ENCODE measurements around the gene MTHFD1L.
"Not testable (repeated sequence)": the region's sequence is repeated elsewhere in the genome, so short reads cannot be mapped to it uniquely, and the experiment has no call there.

MTHFD1L gene

GRCh38 chr6:151032034-151032433 lies 166.5 kb downstream of the MTHFD1L start:
- H3K27me3 Mint-ChIP-seq, result no peaks in the 10 kb centered on the region
- no peak overlapping the region for H3K27ac Mint-ChIP-seq
- ATAC-seq, result no peak
- H3K4me3 Mint-ChIP-seq, result no peak overlapping the region
- H3K9me3 Mint-ChIP-seq, result peaks cover 3% of the 10 kb centered on the region
- peaks cover 53% of the 10 kb centered on the region for H3K36me3 Mint-ChIP-seq
- no peaks in the 10 kb centered on the region for H3K4me1 Mint-ChIP-seq

- ATAC-seq, result no peak
- no peaks in the 10 kb centered on the region for H3K9me3 Mint-ChIP-seq
- H3K27me3 Mint-ChIP-seq, result no peaks in the 10 kb centered on the region
- no peak overlapping the region for H3K4me3 Mint-ChIP-seq
- peaks cover 65% of the 10 kb centered on the region for H3K36me3 Mint-ChIP-seq
- no peak overlapping the region for H3K27ac Mint-ChIP-seq
- H3K4me1 Mint-ChIP-seq, result no peaks in the 10 kb centered on the region
Measured at GRCh38 chr6:151034825-151035781, 169.6 kb downstream of the MTHFD1L start.

GRCh38 chr6:151036211-151036721 lies 170.8 kb downstream of the MTHFD1L start:
- not testable (repeated sequence) for H3K27ac Mint-ChIP-seq, H3K4me1 Mint-ChIP-seq, H3K9me3 Mint-ChIP-seq, H3K4me3 Mint-ChIP-seq, H3K27me3 Mint-ChIP-seq, ATAC-seq
- peaks cover 69% of the 10 kb centered on the region for H3K36me3 Mint-ChIP-seq

DNA sequence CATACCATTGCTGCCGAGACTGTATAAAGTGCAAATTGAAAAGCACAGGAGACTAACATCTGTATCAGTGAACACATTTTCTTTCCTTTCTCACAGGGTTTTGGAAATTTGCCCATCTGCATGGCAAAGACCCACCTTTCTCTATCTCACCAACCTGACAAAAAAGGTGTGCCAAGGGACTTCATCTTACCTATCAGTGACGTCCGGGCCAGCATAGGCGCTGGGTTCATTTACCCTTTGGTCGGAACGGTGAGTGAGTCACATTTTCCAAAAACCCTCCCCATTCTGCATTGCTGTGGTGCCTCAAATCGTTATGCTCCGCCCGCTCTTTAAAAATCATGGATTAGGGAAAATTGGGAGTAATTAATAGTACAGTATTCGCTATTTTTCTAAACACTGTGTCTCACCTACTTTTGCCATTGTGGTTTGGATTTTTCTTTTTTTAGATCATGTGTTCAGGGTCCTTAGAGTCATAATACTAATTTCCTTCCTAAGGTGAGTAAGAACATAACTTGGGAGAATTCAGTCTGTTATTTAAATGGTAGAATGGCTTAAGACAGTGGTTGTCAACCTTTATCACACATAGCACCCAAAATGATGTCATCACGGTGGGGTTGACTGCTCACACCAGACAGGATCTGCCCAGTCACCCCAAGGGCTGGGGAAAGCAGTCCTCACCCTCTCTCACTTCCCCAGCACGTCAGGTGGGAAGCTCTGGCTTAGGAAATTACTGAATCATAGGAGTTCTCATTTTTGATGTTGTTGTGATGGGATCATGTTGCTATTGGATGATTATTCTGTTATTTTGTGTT lies 171.6 kb downstream of the MTHFD1L start:
- H3K9me3 Mint-ChIP-seq, result no peaks in the 10 kb centered on the region
- H3K4me1 Mint-ChIP-seq, result no peaks in the 10 kb centered on the region
- no peaks in the 10 kb centered on the region for H3K27me3 Mint-ChIP-seq
- no peak for ATAC-seq
- peaks cover 63% of the 10 kb centered on the region for H3K36me3 Mint-ChIP-seq
- H3K27ac Mint-ChIP-seq, result no peak overlapping the region
- H3K4me3 Mint-ChIP-seq, result no peak overlapping the region

DNA sequence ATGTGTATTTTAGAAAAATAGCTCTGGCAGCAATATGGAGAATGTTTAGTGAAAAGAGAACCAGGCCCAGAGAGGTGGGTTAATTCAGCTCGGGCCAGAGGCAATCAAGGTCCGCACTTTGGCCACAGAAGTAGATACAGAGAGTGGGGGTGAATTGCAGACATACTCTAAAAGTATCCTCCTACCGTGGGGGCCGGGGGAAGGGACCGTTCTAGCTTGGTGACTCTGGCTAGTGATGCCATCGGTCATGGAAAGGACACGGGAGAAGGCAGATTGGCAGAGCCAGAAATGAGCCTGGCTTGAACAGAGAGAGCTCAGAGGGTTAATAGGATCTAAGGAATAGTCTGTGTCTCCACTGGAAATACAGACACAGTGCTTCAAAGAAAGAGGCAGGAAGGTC lies 173.1 kb downstream of the MTHFD1L start:
- H3K4me1 Mint-ChIP-seq, result no peaks in the 10 kb centered on the region
- no peak for ATAC-seq
- H3K36me3 Mint-ChIP-seq, result peaks cover 57% of the 10 kb centered on the region
- H3K27ac Mint-ChIP-seq, result no peak overlapping the region
- H3K4me3 Mint-ChIP-seq, result no peak overlapping the region
- H3K9me3 Mint-ChIP-seq, result no peaks in the 10 kb centered on the region
- H3K27me3 Mint-ChIP-seq, result no peaks in the 10 kb centered on the region

GRCh38 chr6:151040888-151041521 lies 175.5 kb downstream of the MTHFD1L start:
- not testable (repeated sequence) for ATAC-seq, H3K4me3 Mint-ChIP-seq, H3K27me3 Mint-ChIP-seq, H3K4me1 Mint-ChIP-seq, H3K9me3 Mint-ChIP-seq, H3K27ac Mint-ChIP-seq
- H3K36me3 Mint-ChIP-seq, result peaks cover 61% of the 10 kb centered on the region

DNA sequence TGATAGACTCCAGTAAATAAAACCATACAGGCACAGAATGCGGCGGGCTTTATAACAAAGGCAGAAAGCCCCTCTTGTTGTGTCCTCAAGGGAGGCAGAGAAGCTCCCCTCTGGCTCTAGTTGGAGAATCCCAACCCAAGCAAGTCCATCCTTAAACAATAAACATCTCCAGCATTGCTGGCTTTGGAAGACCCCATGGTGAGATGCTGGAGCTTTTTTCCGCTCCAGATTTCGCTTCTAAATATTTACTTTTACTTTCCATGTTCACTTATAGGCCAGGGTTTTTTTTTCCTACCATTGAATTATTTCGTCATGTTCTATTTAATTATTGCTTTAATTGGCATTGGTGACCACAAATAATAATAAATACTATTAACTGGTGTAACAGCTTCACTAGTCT lies 176.2 kb downstream of the MTHFD1L start:
- Mint-ChIP-seq H3K4me1 (no peaks in the 10 kb centered on the region), H3K27me3 (no peaks in the 10 kb centered on the region), H3K36me3 (peaks cover 65% of the 10 kb centered on the region), H3K27ac (no peak overlapping the region), H3K4me3 (no peak overlapping the region), H3K9me3 (no peaks in the 10 kb centered on the region)
- no peak for ATAC-seq

DNA sequence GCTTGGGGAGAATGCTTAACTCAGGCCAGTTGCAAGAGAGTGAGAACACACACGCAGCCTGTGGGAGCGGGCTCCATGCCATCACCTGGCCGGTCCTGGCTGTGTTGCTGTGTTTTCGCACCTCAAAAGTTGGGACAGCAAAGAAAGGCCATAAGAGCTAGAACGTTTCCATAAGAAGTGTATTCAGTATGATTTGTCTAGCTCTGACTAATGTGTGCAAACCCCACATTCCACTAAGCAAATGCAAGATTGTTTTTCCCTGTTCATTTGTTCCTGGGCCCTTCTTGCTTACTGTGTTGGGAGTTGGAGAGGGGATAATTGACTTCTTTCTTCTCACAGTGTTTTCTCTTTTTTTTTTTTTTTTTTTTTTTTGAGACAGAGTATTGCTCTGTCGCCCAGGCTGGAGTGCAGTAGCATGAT lies 177.4 kb downstream of the MTHFD1L start:
- H3K27ac Mint-ChIP-seq, H3K9me3 Mint-ChIP-seq, H3K4me1 Mint-ChIP-seq, ATAC-seq, H3K4me3 Mint-ChIP-seq, H3K27me3 Mint-ChIP-seq: not testable (repeated sequence)
- H3K36me3 Mint-ChIP-seq, result peaks cover 62% of the 10 kb centered on the region

DNA sequence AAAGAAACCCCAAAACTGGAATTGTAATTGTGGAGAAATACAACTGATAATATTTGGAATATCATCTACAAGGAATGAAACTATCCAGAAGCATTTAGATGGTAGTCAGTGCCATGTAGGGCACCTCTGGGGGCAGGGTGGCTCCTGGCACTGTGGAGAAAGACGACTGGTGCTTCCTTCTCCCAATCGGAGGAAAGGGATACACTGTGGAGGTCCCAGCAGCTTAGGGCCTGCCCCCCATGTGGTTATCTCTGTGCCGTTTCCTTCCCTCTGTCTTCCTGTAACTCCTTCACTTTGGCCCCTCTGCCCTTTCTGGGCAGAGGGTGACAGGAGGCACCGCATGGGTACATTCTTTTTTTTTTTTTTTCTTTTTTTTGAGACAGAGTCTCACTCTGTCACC lies 178.4 kb downstream of the MTHFD1L start:
- Mint-ChIP-seq H3K4me3 (no peak overlapping the region), H3K36me3 (peaks cover 62% of the 10 kb centered on the region), H3K27ac (no peak overlapping the region), H3K9me3 (peaks cover 8% of the 10 kb centered on the region), H3K27me3 (no peaks in the 10 kb centered on the region), H3K4me1 (no peaks in the 10 kb centered on the region)
- ATAC-seq, result no peak

DNA sequence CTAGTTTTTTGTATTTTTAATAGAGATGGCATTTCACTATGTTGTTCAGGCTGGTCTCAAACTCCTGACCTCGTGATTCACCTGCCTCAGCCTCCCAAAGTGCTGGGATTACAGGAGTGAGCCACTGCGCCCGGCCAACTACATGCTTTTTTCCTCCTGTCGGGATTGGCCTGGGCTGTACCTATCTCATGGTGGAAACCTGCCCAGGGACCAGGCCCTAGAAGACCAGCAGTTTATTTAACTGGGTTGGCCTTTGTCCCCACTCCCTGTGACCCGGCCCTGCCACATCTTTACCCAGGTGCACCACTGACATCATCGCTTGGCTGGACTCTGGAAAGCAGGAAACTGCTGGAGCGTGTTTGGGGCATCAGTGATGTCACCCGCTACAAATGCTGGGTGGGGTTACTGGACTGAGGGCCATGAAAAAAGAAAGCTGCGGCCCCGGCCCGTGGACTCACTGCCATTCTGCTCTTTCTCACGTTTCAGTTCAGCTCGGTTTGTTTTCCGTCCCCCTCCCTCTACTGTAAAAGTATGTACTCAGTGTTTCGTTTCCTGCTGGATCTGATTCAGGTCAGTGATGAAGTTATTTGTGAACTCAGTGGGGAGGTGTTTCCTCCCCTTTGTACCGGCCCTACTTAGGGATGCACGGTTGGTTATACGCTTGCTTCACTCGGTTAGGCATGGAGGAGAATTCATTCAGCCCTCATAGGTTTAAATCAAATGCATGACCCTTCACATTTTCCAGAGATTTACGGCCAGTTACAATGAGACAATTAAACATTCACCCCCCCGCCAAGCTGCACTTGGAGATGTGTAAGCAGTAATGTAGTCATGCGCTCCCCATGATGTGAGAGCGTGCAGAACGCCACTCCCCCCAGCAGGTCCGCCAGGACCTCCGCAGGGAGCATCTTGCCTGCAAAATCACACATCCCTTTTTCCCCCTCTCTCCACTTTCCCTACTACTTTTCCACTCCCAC lies 179.3 kb downstream of the MTHFD1L start:
- H3K36me3 Mint-ChIP-seq, result peaks cover 59% of the 10 kb centered on the region
- no peaks in the 10 kb centered on the region for H3K4me1 Mint-ChIP-seq
- H3K27ac Mint-ChIP-seq, result no peak overlapping the region

DNA sequence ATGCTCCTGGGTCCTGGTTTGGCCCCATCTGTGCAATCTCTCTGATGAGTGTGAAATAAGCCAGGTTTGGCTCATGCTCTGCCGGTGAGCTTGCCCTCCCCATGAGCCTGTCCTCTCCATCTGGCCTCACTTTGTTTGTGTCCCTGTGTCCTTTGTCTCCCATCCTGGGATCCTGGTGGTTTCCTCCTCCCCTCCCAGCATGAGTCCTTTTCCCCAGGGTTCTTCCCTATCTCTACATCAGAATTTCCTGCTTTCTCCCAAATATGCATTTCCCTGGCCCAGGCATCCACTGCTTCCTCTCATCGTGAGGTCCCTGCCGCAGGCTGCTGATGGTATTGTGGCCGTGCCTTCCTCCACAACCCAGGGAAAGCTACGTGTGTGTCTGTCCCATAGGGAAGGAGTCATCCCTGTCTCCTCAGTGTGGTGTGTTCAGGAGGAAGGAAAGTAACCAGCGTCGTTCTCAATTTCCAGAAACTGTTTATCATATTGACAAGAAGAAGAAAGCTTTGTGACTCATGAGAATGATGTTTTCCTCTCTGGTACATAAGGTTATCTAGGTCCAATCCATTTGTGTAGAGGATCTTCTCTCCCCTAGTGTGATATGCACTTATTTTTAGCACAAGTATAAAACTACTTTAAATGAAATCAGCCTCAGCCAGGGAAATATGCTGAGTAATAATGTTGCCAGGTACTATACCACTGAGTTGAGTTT lies 180.2 kb downstream of the MTHFD1L start:
- not testable (repeated sequence) for H3K27ac Mint-ChIP-seq, H3K4me3 Mint-ChIP-seq, H3K9me3 Mint-ChIP-seq, H3K27me3 Mint-ChIP-seq, H3K4me1 Mint-ChIP-seq, ATAC-seq
- peaks cover 61% of the 10 kb centered on the region for H3K36me3 Mint-ChIP-seq

More for the DNA sequence above, 179.3 kb downstream of the MTHFD1L start:
- Mint-ChIP-seq H3K27me3 (no peaks in the 10 kb centered on the region), H3K9me3 (peaks cover 8% of the 10 kb centered on the region), H3K4me3 (no peak overlapping the region)
- no peak for ATAC-seq

GRCh38 chr6:151051164-151051563 lies 185.7 kb downstream of the MTHFD1L start:
- Mint-ChIP-seq H3K27me3 (no peaks in the 10 kb centered on the region), H3K4me1 (no peaks in the 10 kb centered on the region), H3K9me3 (peaks cover 8% of the 10 kb centered on the region), H3K4me3 (no peak overlapping the region), H3K36me3 (peaks cover 52% of the 10 kb centered on the region), H3K27ac (no peak overlapping the region)
- ATAC-seq, result no peak

DNA sequence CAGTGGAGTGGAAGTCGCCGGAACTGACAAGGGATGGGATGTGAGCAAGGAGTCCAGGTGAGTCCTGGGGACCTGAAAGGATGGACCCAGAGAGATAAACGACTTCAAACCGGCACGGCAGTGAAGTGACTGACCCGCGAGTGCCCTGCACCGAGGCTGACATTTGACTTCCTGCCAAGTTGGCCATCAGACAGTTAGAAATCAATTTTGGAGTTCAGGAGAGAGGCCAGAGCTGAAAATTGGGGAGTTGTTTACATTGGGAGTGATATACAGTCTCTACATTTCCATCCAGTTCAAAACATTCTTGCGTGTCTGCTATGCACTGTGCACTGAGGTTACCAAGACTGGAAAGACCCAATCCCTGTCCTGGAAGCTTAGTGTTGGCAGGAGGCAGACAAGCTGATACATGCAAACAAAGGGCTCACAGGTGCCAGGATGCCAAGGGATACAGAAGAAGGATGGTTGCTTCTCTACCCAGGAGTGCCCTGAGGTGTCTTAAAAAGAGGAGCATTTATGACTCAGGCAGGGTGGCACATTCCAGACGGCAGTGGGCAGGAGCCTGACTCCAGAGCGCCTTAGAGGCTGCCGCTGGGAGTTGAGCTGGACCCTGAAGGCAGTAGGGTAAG lies 186.6 kb downstream of the MTHFD1L start:
- Mint-ChIP-seq H3K27me3 (no peaks in the 10 kb centered on the region), H3K4me1 (no peaks in the 10 kb centered on the region), H3K4me3 (no peak overlapping the region), H3K9me3 (peaks cover 8% of the 10 kb centered on the region), H3K36me3 (peaks cover 46% of the 10 kb centered on the region), H3K27ac (no peak overlapping the region)
- ATAC-seq, result no peak
